Urothelium cell line (cell line): Measurements from ENCODE around the gene ESR1.
"Not testable (repeated sequence)": the region's sequence is repeated elsewhere in the genome, so short reads cannot be mapped to it uniquely, and the experiment has no call there.

Experiments used
- DNase-seq: peaks from one replicate; pipeline ENCODE4 v3.0.0; 2011; ENCODE audit warnings: low spot score, mixed read lengths
- FAIRE-seq: peaks from 2 replicates; lab custom pipeline; 2011; peaks lifted over from hg19 to GRCh38; lab: Jason Lieb, UNC

ESR1 gene

GRCh38 chr6:151964412-151964811, 156.9 kb downstream of the ESR1 start:
- FAIRE-seq, DNase-seq: not testable (repeated sequence)

DNA sequence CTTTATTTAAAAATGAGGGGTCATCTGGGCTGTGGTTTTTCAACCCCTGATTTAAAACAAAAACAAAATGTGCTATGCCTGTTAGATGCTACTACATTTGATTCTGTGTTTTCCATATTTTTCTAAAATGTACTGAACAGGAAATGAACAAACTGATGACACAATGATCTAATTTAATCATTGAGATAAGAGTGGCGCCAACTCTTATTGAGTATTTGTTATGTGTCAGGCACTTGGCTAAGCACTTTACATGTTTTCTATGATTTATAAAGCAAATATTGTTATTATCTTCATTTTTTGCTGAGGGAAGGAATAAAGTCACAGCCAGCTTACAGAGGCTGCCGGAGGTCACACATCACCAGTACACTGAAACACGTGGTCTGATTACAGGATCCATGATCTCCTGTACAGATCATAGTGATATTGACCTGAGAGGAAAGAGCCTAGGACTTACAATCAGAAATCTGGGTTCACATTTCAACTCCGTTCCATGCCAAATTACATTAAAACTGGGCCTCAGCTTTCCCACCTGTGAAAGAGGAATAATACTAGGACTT, 166.7 kb downstream of the ESR1 start:
- no peak for FAIRE-seq
- DNase-seq = no peak

DNA sequence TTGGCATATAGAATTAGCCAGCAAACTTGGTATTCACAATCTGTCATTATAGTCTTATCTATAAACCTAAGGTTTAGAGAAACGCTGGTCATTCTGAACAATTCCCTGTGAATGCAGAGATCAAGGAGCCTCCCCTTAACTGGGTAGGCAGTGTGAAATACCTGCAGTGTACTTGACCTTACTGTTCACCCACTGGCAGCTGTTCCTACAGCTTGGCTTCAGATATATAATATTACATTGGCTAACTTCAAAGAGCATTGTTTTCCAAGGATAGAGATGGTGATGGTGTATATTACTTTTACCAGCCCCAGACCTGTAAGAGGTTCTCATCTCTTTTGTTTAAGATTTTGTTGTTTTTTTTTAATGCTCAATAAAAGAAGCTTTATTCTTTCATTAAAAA, 168.3 kb downstream of the ESR1 start:
- DNase-seq (no peak), FAIRE-seq (no peak)

DNA sequence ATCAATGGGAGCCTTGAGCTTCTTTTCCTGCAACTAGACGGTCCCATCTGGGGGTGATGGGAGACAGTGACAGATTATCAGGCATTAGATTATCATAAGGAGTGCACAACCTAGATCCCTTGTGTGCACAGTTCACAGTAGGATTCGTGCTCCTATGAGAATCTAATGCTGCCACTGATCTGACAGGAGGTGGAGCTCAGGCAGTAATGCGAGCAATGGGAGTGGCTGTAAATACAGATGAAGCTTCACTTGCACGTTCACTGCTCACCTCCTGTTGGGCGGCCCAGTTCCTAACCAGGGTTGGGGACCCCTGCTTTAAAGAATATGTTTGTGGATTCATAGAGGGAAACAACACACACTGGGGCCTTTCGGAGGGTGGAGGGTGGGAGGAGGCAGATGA, 180.7 kb downstream of the ESR1 start:
- not testable (repeated sequence) for FAIRE-seq, DNase-seq

DNA sequence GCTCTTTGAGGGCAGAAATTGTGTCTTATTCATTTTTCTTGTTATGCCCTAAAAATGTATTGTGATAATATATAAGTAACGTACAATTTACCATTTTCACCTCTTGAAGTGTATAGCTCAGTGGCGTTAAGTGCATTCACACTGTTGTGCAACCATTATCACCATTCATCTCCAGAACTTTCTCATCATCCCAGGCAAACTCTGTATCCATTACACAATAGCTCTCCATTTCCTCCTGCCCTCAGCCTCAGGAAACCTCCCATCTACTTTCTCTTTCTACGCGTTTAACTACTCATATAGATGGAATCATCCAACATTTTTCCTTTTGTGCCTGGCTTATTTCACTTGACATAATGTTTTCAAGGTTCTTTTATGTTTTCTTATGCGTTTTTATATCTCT, 184.6 kb downstream of the ESR1 start:
- DNase-seq = no peak
- no peak for FAIRE-seq

DNA sequence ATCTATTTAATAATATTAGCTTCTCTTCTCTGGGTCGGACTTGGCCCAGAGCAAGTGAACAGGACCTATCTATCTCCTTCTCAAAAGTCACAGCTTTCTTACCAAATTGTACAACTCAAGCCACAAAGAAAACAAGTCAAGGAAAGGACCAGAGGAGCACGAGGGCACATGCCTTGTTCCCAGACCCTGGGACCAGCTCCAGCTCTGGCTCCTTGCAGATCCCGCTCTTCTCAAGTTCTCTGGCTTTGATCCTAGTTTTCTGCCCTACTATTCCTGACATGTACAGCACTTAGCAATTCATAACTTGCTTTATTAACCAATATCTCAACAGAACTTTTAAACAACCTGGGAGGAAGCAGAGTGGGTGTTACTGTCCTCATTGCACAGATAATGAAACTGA, 185.9 kb downstream of the ESR1 start:
- FAIRE-seq (no peak), DNase-seq (no peak)

GRCh38 chr6:151998784-151999183, 191.3 kb downstream of the ESR1 start:
- no peak for FAIRE-seq
- DNase-seq = no peak

DNA sequence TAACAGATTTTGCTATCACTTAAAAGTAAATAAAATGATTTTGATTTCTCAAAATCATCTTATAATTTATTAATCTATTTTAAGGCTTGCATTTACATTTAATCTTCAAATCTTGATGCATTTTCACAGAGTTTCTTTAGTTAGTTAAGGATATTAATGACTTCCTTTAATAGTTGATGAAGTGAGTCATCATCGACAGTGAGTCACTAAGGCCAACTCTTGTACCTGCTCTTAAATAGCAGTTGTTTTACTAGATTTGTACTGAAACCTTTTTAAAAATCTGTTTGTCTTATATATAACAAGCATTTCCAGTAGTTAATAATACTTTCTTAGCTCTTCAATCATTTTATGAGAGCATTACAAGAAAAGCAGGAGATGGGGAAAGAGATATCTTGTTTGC, 191.7 kb downstream of the ESR1 start:
- DNase-seq = no peak
- no peak for FAIRE-seq

DNA sequence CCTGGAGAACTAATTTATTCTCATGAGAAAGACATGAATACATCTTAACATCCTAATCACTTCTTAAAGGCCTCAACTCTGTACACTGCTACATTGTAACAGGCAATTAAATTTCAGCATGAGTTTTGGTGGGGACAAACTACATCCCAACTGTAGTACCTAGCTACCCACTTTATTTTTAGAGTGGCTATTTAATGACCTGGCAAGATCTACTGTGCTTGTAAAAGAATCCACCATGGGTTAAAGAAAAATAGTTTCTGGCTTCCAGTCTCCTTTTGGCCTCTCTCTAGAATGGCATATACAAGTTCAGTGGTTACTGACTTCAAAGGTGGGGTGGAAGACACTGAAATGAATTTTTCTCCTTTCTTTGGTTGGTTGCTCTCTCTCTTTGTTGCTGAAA, 193.9 kb downstream of the ESR1 start:
- no peak for FAIRE-seq

GRCh38 chr6:152002306-152002705, 194.8 kb downstream of the ESR1 start:
- FAIRE-seq (no peak), DNase-seq (no peak)

More for the DNA sequence above, 193.9 kb downstream of the ESR1 start:
- no peak for DNase-seq

DNA sequence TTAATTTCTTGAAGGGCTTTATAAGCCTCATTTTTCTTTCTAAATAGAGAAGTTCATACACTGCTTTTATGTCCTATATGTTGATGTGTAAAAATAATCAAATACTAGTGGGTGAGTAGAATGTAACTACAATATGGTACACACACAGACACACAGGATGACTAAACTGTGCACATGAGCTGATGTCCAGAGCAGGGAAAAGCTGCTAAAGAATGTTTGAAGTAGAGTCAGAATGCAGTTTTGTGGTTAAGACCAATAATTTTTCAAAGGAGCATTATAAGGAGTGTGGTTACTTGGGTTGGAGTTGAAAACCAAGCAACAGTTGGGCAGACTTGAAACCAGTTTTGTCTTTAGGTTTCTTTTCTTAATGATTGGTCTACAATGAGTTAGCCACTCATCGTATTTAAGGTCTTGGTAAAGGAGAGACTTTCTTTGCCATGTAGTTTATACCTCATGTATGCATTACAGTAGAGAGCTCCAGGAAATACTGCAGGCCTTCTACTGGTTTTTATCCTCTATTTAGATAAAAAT, 196.6 kb downstream of the ESR1 start:
- FAIRE-seq (no peak), DNase-seq (no peak)

DNA sequence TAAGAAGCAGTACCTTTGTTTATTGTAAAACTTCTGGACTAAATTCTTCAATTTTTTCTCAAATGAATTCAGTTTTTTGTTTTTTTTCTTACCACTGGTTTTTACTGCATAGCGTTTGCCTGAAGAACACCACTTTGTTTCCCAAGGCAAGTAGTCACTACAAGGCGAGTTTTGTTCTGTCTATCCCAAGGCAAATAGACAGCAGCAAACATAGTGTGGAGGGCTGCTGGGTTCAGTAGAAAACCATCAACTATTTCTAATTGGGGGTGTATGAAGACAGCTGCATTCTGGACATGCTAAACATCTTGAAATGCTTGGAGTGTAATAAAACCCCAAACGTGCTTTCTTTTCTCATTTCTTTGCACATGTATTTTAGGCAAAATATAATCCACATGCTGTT, 197.4 kb downstream of the ESR1 start:
- no peak for DNase-seq
- no peak for FAIRE-seq

DNA sequence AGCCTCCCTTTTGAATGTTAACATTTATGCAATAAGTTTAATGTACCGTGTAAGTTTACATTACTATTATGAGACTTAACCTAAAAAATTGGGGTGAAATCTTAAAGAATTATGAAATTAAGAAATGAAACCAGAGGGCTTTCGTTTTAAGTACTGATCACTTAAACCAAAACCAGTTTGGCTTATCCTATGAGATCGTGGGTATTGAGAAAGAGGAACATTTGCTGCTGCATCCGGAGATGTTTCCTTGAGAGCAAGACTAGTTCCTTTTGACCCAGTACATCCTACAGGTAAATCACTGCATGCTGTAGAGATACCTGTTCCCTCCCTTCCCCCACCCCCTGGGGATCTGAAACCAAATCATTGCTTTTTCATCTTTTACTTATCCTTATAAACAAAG, 201.3 kb downstream of the ESR1 start:
- FAIRE-seq = no peak
- no peak for DNase-seq

- FAIRE-seq = no peak
Observed at GRCh38 chr6:152012227-152012626, 204.7 kb downstream of the ESR1 start.

DNA sequence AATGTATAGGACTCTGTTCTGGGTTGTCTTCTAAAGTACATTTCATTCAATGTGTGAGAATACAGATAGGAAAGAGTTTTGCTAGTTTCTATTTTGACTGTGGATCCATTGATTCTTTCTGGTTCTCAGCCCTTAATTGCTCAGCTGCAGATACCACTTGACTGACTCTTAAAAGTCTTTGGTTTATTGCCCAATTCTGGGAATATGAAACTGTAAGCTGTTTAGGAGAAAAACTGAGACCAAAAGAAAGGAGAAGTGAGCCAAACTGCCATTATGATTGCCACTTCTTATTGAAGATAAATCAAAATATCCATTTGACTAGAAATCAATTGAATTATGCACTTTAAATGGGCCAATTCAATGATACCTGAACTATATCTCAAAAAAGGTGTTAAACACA, 211.4 kb downstream of the ESR1 start:
- DNase-seq (no peak), FAIRE-seq (no peak)

More at GRCh38 chr6:152012227-152012626, 204.7 kb downstream of the ESR1 start:
- DNase-seq = no peak

- FAIRE-seq (no peak), DNase-seq (no peak)
Observed at GRCh38 chr6:152022303-152022702, 214.8 kb downstream of the ESR1 start.

DNA sequence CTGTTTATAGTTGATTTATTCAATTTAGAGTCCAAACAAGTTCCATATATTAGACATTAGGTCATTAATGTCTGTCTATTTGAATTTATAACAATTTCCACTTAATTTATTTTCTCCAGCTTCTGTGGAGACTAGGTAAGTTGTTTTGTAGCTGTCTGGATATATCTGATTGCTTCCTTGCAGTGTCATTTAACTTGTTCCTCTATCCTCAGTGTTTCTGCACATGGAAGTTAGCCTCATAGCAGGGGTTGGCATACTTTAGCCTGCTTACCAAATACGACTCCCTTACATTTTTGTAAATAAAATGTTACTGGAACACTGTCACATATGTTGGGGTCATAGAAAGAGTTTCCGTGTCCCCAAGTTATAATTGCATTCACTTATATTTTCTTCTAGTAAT, 216.1 kb downstream of the ESR1 start:
- no peak for FAIRE-seq
- no peak for DNase-seq

DNA sequence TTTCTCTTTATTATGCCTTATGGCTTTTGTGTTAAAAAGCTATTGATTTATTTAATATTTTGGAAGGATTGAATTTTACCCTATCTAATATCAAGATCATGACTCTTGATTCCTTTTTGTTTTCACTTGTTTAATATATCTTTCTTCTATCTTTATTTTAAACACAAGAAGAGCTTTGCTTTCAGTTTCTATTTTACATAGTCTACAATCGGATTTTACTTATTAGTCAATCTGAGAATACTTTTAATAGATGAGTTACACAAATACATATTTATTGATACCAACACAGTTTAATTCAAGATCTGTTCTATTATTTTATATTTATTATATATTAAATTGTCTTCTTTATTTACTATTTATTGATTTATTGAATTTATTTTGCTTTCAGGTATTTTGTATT, 218.8 kb downstream of the ESR1 start:
- no peak for FAIRE-seq

DNA sequence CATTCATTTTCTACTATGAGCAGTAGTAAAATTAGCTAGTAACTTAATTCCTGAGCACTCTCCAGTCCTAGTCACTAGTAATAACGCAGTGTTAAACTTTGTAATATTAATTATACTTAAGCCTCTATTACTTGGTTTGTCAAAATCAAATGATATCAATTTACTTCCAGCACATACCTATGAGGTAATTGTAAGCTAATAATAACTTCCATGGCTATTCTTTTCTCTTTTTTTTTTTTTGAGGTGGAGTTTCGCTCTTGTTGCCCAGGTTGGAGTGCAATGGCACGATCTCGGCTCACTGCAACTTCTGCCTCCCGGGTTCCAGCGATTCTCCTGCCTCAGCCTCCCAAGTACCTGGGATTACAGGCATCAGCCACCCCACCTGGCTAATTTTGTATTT, 219.3 kb downstream of the ESR1 start:
- FAIRE-seq, DNase-seq: not testable (repeated sequence)

More for the DNA sequence above, 218.8 kb downstream of the ESR1 start:
- DNase-seq = no peak

DNA sequence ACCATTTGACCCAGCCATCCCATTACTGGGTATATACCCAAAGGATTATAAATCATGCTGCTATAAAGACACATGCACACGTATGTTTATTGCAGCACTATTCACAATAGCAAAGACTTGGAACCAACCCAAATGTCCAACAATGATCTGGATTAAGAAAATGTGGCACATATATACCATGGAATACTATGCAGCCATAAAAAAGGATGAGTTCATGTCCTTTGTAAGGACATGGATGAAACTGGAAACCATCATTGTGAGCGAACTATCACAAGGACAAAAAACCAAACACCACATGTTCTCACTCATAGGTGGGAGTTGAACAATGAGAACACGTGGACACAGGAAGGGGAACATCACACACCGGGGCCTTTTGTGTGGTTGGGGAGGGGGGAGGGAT, 226.3 kb downstream of the ESR1 start:
- DNase-seq, FAIRE-seq: not testable (repeated sequence)

GRCh38 chr6:152034631-152035030, 227.1 kb downstream of the ESR1 start:
- DNase-seq (no peak), FAIRE-seq (no peak)

GRCh38 chr6:152046118-152046517, 238.6 kb downstream of the ESR1 start:
- FAIRE-seq (no peak), DNase-seq (no peak)

DNA sequence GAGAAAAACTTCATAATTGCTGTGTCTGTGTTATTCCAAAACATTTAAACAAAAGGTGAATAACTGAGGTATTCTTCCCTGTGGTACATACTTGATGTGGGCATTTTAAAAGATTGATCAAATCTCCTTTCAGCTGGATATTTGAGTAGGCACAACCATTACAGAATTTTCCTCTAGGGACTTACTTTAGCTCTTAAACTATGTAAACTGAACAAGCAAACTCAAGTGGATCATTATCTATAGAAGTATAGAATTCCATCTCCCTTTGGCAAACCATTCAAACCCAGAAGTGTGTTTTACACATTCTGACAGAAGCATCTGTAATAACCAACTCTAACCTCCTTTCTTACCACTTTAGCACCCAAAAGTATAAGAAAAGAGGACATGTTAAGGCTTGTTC, 241.4 kb downstream of the ESR1 start:
- DNase-seq = no peak
- no peak for FAIRE-seq
